ENCODE data around the gene GRIK2. TPM values are rescaled to one million over a fixed set of nuclear protein-coding genes. Genes with fewer than 3 reads are reported as not detected.

The GRIK2 gene
- total and polyA plus RNA-seq, 3 experiments from 2014 or later: not detected

DNA sequence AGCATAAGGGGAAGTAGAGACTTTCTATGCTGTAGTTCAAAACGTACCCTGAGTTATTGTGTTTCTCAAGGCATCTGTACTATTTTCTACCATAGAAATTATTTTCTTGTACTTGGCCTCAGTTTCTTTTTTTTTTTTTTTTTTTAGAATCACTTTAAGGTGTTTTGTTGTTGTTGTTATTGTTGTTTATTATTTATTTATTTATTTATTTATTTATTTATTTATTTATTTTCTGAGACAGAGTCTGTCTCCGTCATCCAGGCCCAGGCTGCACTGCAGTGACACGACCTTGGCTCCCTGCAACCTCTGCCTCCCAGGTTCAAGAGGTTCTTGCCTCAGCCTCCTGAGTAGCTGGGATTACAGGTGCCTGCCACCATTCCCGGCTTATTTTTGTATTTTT is 179.1 kb downstream of the GRIK2 start:
- DNase-seq: no peak
- peaks cover 0 to 5% (median 0%) of the 10 kb centered on the region in 5 donors for H3K9me3 Mint-ChIP-seq
- Histone ChIP-seq H3K4me3 (ENCODE audit: low read length) (no peak overlapping the region), H3K36me3 (ENCODE audit: insufficient read depth, low read length) (no peaks in the 10 kb centered on the region), H3K9me3 (ENCODE audit: low read length) (no peaks in the 10 kb centered on the region), H3K4me1 (ENCODE audit: insufficient read depth, low read length) (no peaks in the 10 kb centered on the region), H3K27ac (ENCODE audit: low read depth, low read length) (no peak overlapping the region), H3K27me3 (ENCODE audit: insufficient read depth, low read length, poor library complexity, severe bottlenecking) (no peaks in the 10 kb centered on the region)
- H3K27ac Mint-ChIP-seq: no peak overlapping the region
- no peaks in the 10 kb centered on the region for H3K36me3 Mint-ChIP-seq
- ChIA-PET CTCF (no interaction called here), POLR2A (no interaction called here)
- H3K4me1 Mint-ChIP-seq: no peaks in the 10 kb centered on the region
- H3K27me3 Mint-ChIP-seq: no peaks in the 10 kb centered on the region
- H3K4me3 Mint-ChIP-seq: no peak overlapping the region

DNA sequence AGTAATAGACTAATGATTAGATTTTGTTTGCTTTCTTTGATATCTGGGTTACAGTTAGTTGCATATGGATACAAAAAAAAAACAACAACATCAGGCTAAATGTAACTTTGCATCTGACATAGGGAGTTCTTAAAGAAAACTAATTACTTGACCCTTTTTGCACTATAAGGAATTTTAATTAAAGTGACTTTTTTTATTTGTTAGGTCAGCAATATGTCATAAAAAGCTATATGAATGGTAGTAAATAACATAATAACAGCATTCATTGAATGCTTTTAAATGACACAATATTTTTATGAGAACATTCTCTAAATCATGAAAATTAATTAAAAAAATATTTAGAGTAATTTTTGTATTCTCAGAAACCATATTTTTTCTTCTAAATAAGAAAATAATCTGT is 183.6 kb downstream of the GRIK2 start:
- Histone ChIP-seq H3K36me3 (ENCODE audit: insufficient read depth, low read length) (no peaks in the 10 kb centered on the region), H3K4me3 (ENCODE audit: low read length) (no peak overlapping the region), H3K9me3 (ENCODE audit: low read length) (no peaks in the 10 kb centered on the region), H3K27me3 (ENCODE audit: insufficient read depth, low read length, poor library complexity, severe bottlenecking) (no peaks in the 10 kb centered on the region), H3K4me1 (ENCODE audit: insufficient read depth, low read length) (no peaks in the 10 kb centered on the region), H3K27ac (ENCODE audit: low read depth, low read length) (no peak overlapping the region)
- DNase-seq: no peak
- no peaks in the 10 kb centered on the region for H3K36me3 Mint-ChIP-seq
- no peak overlapping the region for H3K27ac Mint-ChIP-seq
- ChIA-PET POLR2A (no interaction called here), CTCF (no interaction called here)
- peaks cover 0 to 10% (median 2%) of the 10 kb centered on the region in 5 donors for H3K9me3 Mint-ChIP-seq
- H3K4me3 Mint-ChIP-seq: no peak overlapping the region
- no peaks in the 10 kb centered on the region for H3K27me3 Mint-ChIP-seq
- H3K4me1 Mint-ChIP-seq: no peaks in the 10 kb centered on the region

DNA sequence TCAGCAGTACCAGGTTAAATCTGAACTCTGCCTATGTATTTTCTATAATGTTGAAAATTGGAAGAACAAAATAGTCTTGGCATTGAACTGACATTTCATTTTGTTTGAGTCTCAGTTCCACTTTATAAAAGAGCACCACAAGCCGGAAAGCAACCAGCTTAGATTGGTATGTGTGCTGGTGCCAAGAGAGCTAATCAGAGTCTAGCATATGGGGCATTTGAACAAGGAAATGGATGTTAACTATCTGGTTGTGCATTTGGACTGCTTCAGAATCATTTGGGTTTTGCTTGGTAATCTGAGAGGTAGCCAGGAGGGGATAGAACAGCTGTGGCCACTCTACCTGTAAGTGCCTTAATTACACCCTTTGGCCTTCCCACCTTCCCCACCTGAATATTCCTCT is 184.8 kb downstream of the GRIK2 start:
- no peak overlapping the region for H3K4me3 Mint-ChIP-seq
- peaks cover 0 to 9% (median 0%) of the 10 kb centered on the region in 5 donors for H3K9me3 Mint-ChIP-seq
- no peaks in the 10 kb centered on the region for H3K36me3 Mint-ChIP-seq
- no peak for DNase-seq
- Histone ChIP-seq H3K27me3 (ENCODE audit: insufficient read depth, low read length, poor library complexity, severe bottlenecking) (no peaks in the 10 kb centered on the region), H3K9me3 (ENCODE audit: low read length) (no peaks in the 10 kb centered on the region), H3K4me3 (ENCODE audit: low read length) (no peak overlapping the region), H3K4me1 (ENCODE audit: insufficient read depth, low read length) (no peaks in the 10 kb centered on the region), H3K27ac (ENCODE audit: low read depth, low read length) (no peak overlapping the region), H3K36me3 (ENCODE audit: insufficient read depth, low read length) (no peaks in the 10 kb centered on the region)
- POLR2A ChIA-PET: no interaction called here
- no peaks in the 10 kb centered on the region for H3K27me3 Mint-ChIP-seq
- CTCF ChIA-PET: no interaction called here
- no peak overlapping the region for H3K27ac Mint-ChIP-seq
- no peaks in the 10 kb centered on the region for H3K4me1 Mint-ChIP-seq

DNA sequence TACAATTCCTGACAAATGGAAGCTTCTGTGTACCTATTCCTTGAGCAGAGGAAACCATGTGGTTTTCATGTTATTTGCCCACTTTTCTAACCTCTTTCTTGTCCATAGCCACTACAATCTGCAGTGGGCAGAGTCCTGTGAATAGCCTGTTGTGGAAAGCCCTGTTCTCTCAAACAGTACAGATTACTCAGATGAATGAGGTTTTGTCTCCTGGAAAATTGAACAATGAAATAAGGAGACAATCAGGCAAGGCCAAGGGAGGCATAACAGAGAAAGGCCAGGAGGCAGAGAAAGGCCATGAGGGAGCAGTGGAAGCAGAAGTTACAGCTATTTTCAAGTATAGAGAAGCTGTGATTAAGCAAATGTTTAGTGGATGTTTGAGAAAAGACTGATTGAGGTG is 189.3 kb downstream of the GRIK2 start:
- Mint-ChIP-seq H3K27ac (no peak overlapping the region), H3K4me1 (no peaks in the 10 kb centered on the region), H3K27me3 (no peaks in the 10 kb centered on the region), H3K36me3 (no peaks in the 10 kb centered on the region), H3K4me3 (no peak overlapping the region), H3K9me3 (peaks cover 0 to 11% (median 0%) of the 10 kb centered on the region in 5 donors)
- no peak overlapping the region for H3K27ac ChIP-seq (ENCODE audit: low read depth, low read length)
- CTCF ChIA-PET: no interaction called here
- POLR2A ChIA-PET: no interaction called here
- no peaks in the 10 kb centered on the region for H3K36me3 ChIP-seq (ENCODE audit: insufficient read depth, low read length)
- DNase-seq: no peak
- H3K9me3 ChIP-seq (ENCODE audit: low read length): no peaks in the 10 kb centered on the region
- no peaks in the 10 kb centered on the region for H3K4me1 ChIP-seq (ENCODE audit: insufficient read depth, low read length)
- H3K27me3 ChIP-seq (ENCODE audit: insufficient read depth, low read length, poor library complexity, severe bottlenecking): no peaks in the 10 kb centered on the region
- H3K4me3 ChIP-seq (ENCODE audit: low read length): no peak overlapping the region

DNA sequence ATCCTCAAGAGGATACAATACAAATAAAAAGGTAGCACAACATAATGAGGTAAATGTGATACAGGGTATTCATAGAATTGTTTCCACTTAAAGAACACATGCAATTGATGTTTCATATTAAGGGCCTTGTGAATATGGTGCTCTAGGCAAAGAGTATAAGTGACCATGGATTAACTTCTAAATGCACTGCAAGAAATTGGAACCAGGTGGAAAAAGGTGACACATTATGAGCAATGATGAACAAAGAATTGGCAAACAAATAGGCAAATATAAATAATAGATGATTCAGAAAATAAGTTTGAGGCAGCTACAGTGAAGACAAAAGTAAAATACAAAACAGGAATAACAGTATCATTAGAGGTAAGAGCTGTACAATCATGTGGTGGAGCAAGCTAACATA is 192.0 kb downstream of the GRIK2 start:
- Mint-ChIP-seq H3K4me1 (no peaks in the 10 kb centered on the region), H3K36me3 (no peaks in the 10 kb centered on the region), H3K9me3 (peaks cover 0 to 10% (median 0%) of the 10 kb centered on the region in 5 donors), H3K27ac (no peak overlapping the region), H3K27me3 (no peaks in the 10 kb centered on the region), H3K4me3 (no peak overlapping the region)
- Histone ChIP-seq H3K27me3 (ENCODE audit: insufficient read depth, low read length, poor library complexity, severe bottlenecking) (no peaks in the 10 kb centered on the region), H3K27ac (ENCODE audit: low read depth, low read length) (no peak overlapping the region), H3K4me1 (ENCODE audit: insufficient read depth, low read length) (no peaks in the 10 kb centered on the region), H3K4me3 (ENCODE audit: low read length) (no peak overlapping the region), H3K36me3 (ENCODE audit: insufficient read depth, low read length) (no peaks in the 10 kb centered on the region), H3K9me3 (ENCODE audit: low read length) (no peaks in the 10 kb centered on the region)
- DNase-seq: no peak
- CTCF ChIA-PET: no interaction called here
- POLR2A ChIA-PET: no interaction called here

DNA sequence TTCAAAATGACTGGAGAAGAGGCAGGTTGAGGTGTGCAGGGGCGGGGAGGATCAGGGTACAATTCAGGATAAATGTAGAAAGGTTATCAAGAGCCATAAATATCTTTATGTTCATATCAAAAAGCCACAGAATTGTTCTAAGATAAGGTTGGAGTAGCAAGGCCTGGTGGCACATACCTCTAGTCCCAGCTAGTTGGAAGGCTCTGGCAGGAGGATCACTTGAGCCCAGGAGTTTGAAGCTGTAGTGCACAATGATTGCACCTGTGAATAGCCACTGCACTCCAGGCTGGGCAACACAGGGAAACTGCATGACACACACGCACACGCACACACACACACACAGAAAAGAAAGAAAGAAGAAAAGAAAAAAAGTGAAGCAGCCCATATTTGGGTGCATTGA is 194.8 kb downstream of the GRIK2 start:
- no peaks in the 10 kb centered on the region for H3K27me3 ChIP-seq (ENCODE audit: insufficient read depth, low read length, poor library complexity, severe bottlenecking)
- no peak for DNase-seq
- Mint-ChIP-seq H3K27ac (no peak overlapping the region), H3K4me3 (no peak overlapping the region), H3K9me3 (peaks cover 0 to 10% (median 0%) of the 10 kb centered on the region in 5 donors), H3K36me3 (no peaks in the 10 kb centered on the region), H3K27me3 (no peaks in the 10 kb centered on the region), H3K4me1 (no peaks in the 10 kb centered on the region)
- H3K9me3 ChIP-seq (ENCODE audit: low read length): no peaks in the 10 kb centered on the region
- H3K27ac ChIP-seq (ENCODE audit: low read depth, low read length): no peak overlapping the region
- no peaks in the 10 kb centered on the region for H3K36me3 ChIP-seq (ENCODE audit: insufficient read depth, low read length)
- ChIA-PET CTCF (no interaction called here), POLR2A (no interaction called here)
- no peak overlapping the region for H3K4me3 ChIP-seq (ENCODE audit: low read length)
- H3K4me1 ChIP-seq (ENCODE audit: insufficient read depth, low read length): no peaks in the 10 kb centered on the region

DNA sequence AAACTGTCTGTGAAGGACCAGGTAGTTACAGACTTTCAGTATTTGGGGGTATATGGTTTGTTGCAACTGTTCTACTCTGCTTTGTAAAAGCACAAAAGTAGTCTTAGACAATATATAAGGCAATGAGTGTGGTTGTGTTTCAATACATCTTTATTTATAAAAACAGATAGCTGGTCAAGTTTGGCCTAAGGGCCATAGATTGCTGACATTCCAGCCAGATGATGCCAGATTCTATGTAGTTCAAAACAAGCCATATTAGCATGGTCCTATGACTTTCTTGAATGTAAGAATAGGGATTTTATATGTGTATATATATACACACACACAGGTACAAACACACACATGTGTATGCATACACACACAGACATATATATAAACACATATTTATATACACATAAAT is 201.8 kb downstream of the GRIK2 start:
- no peaks in the 10 kb centered on the region for H3K4me1 Mint-ChIP-seq
- Histone ChIP-seq H3K4me3 (ENCODE audit: low read length) (no peak overlapping the region), H3K27me3 (ENCODE audit: insufficient read depth, low read length, poor library complexity, severe bottlenecking) (no peaks in the 10 kb centered on the region), H3K4me1 (ENCODE audit: insufficient read depth, low read length) (no peaks in the 10 kb centered on the region), H3K9me3 (ENCODE audit: low read length) (no peaks in the 10 kb centered on the region), H3K36me3 (ENCODE audit: insufficient read depth, low read length) (no peaks in the 10 kb centered on the region), H3K27ac (ENCODE audit: low read depth, low read length) (no peak overlapping the region)
- H3K4me3 Mint-ChIP-seq: no peak overlapping the region
- ChIA-PET CTCF (no interaction called here), POLR2A (no interaction called here)
- H3K27me3 Mint-ChIP-seq: no peaks in the 10 kb centered on the region
- no peak for DNase-seq
- H3K9me3 Mint-ChIP-seq: peaks cover 0 to 9% (median 0%) of the 10 kb centered on the region in 5 donors
- H3K36me3 Mint-ChIP-seq: no peaks in the 10 kb centered on the region
- H3K27ac Mint-ChIP-seq: no peak overlapping the region

DNA sequence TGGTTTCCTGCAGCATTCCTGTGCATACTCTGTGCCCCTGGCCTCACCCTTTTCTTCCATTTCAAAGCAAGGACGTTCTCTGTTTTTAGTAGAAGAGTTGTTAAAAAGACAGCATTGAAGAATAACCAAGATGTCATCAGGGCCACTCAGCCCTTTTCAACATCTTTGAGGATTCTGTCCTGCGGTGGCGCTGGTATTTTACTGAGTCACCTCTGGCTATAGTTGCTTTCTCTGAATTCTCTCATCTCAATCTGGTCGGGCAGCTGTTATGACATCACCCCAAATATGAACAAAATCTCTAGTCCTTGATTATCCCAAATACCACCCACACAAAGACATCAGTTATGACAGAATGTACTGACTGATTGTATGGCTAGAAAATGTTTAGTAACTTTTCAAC is 204.2 kb downstream of the GRIK2 start:
- Mint-ChIP-seq H3K27me3 (no peaks in the 10 kb centered on the region), H3K36me3 (no peaks in the 10 kb centered on the region), H3K9me3 (peaks cover 0 to 11% (median 3%) of the 10 kb centered on the region in 5 donors), H3K4me1 (no peaks in the 10 kb centered on the region), H3K27ac (no peak overlapping the region), H3K4me3 (no peak overlapping the region)
- Histone ChIP-seq H3K36me3 (ENCODE audit: insufficient read depth, low read length) (no peaks in the 10 kb centered on the region), H3K27me3 (ENCODE audit: insufficient read depth, low read length, poor library complexity, severe bottlenecking) (no peaks in the 10 kb centered on the region), H3K27ac (ENCODE audit: low read depth, low read length) (no peak overlapping the region), H3K4me1 (ENCODE audit: insufficient read depth, low read length) (no peaks in the 10 kb centered on the region), H3K9me3 (ENCODE audit: low read length) (no peaks in the 10 kb centered on the region), H3K4me3 (ENCODE audit: low read length) (no peak overlapping the region)
- no peak for DNase-seq
- POLR2A ChIA-PET: no interaction called here
- CTCF ChIA-PET: no interaction called here

DNA sequence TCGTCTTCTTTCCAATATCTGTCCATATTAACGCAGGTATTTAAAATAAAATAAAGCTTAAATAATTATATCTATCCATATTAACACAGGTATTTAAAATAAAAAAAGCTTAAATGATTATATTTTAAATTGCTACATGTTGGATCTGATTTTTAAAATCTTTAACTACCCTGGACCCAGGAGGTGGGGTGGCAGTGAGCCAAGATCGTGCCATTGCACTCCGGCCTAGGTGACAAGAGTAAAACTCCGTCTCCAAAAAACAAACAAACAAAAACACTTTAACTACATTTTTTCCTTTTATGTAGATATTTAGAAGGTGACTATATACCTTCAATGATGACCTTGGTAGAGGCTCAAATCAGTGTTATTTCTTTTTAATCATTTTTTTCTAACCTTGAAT is 211.9 kb downstream of the GRIK2 start:
- Mint-ChIP-seq H3K4me3 (no peak overlapping the region), H3K27me3 (no peaks in the 10 kb centered on the region), H3K36me3 (no peaks in the 10 kb centered on the region), H3K27ac (no peak overlapping the region), H3K9me3 (peaks cover 0 to 11% (median 0%) of the 10 kb centered on the region in 5 donors), H3K4me1 (no peaks in the 10 kb centered on the region)
- Histone ChIP-seq H3K27ac (ENCODE audit: low read depth, low read length) (no peak overlapping the region), H3K36me3 (ENCODE audit: insufficient read depth, low read length) (no peaks in the 10 kb centered on the region), H3K9me3 (ENCODE audit: low read length) (no peaks in the 10 kb centered on the region), H3K4me3 (ENCODE audit: low read length) (no peak overlapping the region), H3K4me1 (ENCODE audit: insufficient read depth, low read length) (no peaks in the 10 kb centered on the region), H3K27me3 (ENCODE audit: insufficient read depth, low read length, poor library complexity, severe bottlenecking) (no peaks in the 10 kb centered on the region)
- CTCF ChIA-PET: no interaction called here
- POLR2A ChIA-PET: no interaction called here
- DNase-seq: no peak
